Right lobe of liver (tissue), 6 donors: ENCODE data around the gene CCDC82. TPM values are rescaled to one million over a fixed set of nuclear protein-coding genes. Genes with fewer than 3 reads are reported as not detected.

Experiments
- ATAC-seq, 4 donors: fragments of 200-7000 bp; cut with Tn5 transposase; one replicate each; pipeline ENCODE4 v1.9.1; 2020; ENCODE audit warnings: mild to moderate bottlenecking in 4 of 4, moderate library complexity in 4 of 4
- DNase-seq, 3 donors: peaks; one replicate each; pipeline ENCODE4 v3.0.0-alpha.2; 2020
- H3K27ac ChIP-seq, 3 donors: fragments of 200-600 bp; one replicate each; pipeline ENCODE4 v1.8.0; 2022
- H3K27me3 ChIP-seq, 2 donors: fragments of 200-600 bp; one replicate each; pipeline ENCODE4 v1.8.0; 2022
- H3K36me3 ChIP-seq, 4 donors: fragments of 200-600 bp; sonication (generic) in 1 of 4; one replicate each; pipeline versions ENCODE4 v1.5.1 to v1.8.0; 2017 to 2022; ENCODE audit warnings: control low read depth in 1 of 4
- H3K4me1 ChIP-seq, 4 donors: fragments of 200-600 bp; sonication (generic) in 1 of 4; one replicate each; pipeline versions ENCODE4 v1.5.1 to v1.8.0; 2017 to 2022; ENCODE audit warnings: control low read depth in 1 of 4
- H3K4me3 ChIP-seq, 3 donors: fragments of 200-600 bp; one replicate each; pipeline ENCODE4 v1.8.0; 2022
- H3K9me3 ChIP-seq, 4 donors: fragments of 200-600 bp; sonication (generic) in 1 of 4; one replicate each; pipeline versions ENCODE4 v1.5.1 to v1.8.0; 2017 to 2022; ENCODE audit warnings: control low read depth in 1 of 4
- POLR2A ChIP-seq: fragments of 450-650 bp; IDR thresholded peaks from one replicate; pipeline ENCODE4 v1.6.1; 2017; ENCODE audit warnings: antibody characterized with exemption, mild to moderate bottlenecking
- WGBS: methylation state at CpG from one replicate; pipeline ENCODE4 v1.1.6; 2018; ENCODE audit warnings: low coverage, low lambda C conversion rate; ENCODE audit not compliant: insufficient coverage; ENCODE audit errors: missing lambda C conversion rate; 5-methylcytosine and 5-hydroxymethylcytosine counted together
- intact Hi-C, 2 donors: fragments of 100-400 bp; cut with DNase I; formaldehyde crosslinking; loops; one replicate each; pipeline versions ENCODE4 v1.11.2 to v1.14.1; 2022
- total RNA-seq, 6 experiments: library from RNA; depleted of rRNA in 2 of 6; stranded (reverse); fragments of >200 nt in 2 of 6; fragmentation: NEBNext Ultra II Directional in 3 of 6; extraction: Animal tissue kit (Norgen Biotek cat#: 25700) in 3 of 6; gene quantifications; one replicate each; pipeline versions ENCODE4 v1.1.0 to v1.2.4, GENCODE V29; 2016 to 2023
- TF ChIP-seq, protein P1 (sequence below), 4 donors: fragments of 200-600 bp in 3 of 4; fragments of 450-650 bp in 1 of 4; IDR thresholded peaks; one replicate each; pipeline versions ENCODE4 v1.5.1 to v1.8.0; 2016 to 2022; ENCODE audit warnings: antibody characterized with exemption in 4 of 4, mild to moderate bottlenecking in 2 of 4
- donor health status: DM: no; HTN: yes; CAD: no.
- donor health status: DM: no; HTN: no; CAD: no.
- donor health status: DM: no; HTN: no; CAD: no.
- donor health status: DM: no; HTN: yes; CAD: no.
- donor health status: DM: no; HTN: yes; CAD: no.

Gene CCDC82
- total RNA-seq, 6 experiments from 2014 or later: 8.2 to 12.0 (median 9.6) TPM

DNA sequence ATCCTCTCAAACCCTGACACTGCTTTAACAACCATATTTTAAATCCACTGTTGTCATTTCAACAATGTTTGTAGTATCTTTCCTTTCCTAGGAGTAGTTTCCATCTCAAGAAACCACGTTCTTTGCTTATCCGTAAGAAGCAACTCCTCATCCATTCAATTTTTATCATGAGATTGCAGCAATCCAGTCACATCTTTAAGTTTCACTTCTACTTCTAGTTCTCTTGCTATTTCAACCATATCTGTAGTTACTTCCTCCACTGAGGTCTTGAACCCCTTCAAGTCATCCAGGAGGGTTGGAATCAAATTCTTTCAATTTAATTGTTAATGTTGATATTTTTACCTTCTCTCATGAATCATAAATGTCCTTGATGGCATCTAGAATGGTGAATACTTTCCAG lies 22.4 kb downstream of the CCDC82 start:
- Histone ChIP-seq H3K27ac (no peak overlapping the region), H3K4me1 (no peaks in the 10 kb centered on the region), H3K4me3 (no peak overlapping the region), H3K27me3 (no peaks in the 10 kb centered on the region), H3K36me3 (peaks cover 0 to 7% (median 0%) of the 10 kb centered on the region in 4 donors), H3K9me3 (peaks cover 0 to 7% (median 0%) of the 10 kb centered on the region in 4 donors)
- no peak for ATAC-seq
- 79% methylated on average over 2 of the region's 2 CpGs for WGBS
- DNase-seq: no peak
- intact Hi-C loops: no loop called here
- TF ChIP-seq, protein P1, sequence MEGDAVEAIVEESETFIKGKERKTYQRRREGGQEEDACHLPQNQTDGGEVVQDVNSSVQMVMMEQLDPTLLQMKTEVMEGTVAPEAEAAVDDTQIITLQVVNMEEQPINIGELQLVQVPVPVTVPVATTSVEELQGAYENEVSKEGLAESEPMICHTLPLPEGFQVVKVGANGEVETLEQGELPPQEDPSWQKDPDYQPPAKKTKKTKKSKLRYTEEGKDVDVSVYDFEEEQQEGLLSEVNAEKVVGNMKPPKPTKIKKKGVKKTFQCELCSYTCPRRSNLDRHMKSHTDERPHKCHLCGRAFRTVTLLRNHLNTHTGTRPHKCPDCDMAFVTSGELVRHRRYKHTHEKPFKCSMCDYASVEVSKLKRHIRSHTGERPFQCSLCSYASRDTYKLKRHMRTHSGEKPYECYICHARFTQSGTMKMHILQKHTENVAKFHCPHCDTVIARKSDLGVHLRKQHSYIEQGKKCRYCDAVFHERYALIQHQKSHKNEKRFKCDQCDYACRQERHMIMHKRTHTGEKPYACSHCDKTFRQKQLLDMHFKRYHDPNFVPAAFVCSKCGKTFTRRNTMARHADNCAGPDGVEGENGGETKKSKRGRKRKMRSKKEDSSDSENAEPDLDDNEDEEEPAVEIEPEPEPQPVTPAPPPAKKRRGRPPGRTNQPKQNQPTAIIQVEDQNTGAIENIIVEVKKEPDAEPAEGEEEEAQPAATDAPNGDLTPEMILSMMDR (IDR thresholded peaks at IDR 0.05): no peak
- TF ChIP-seq POLR2A: no peak

DNA sequence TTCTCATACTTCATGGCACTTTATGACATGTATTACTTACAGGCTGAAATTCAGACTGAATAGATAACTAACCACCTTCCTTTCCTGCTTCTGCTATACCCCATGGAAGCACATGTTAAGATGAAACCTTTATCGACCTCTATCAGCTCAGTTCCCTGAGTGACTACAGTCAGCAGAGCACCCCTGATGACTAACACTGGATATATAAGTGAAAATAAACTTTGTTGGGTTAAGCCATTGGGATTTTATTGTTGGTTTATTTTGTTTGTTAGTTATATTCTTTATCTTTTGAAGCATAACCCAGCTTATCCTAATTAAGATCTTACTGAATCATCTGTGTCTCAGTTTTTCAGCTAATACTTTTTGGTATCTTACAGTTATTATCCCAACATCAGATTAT lies 23.7 kb downstream of the CCDC82 start:
- Histone ChIP-seq H3K9me3 (peaks cover 0 to 7% (median 0%) of the 10 kb centered on the region in 4 donors), H3K36me3 (peaks cover 0 to 7% (median 0%) of the 10 kb centered on the region in 4 donors), H3K4me3 (no peak overlapping the region), H3K27me3 (no peaks in the 10 kb centered on the region), H3K4me1 (no peaks in the 10 kb centered on the region), H3K27ac (no peak overlapping the region)
- intact Hi-C loops: no loop called here
- WGBS: 100% methylated on average over 1 of the region's 1 CpG
- TF ChIP-seq, protein P1 (IDR thresholded peaks at IDR 0.05): no peak
- no peak for TF ChIP-seq POLR2A
- no peak for ATAC-seq
- DNase-seq: no peak

GRCh38 chr11:96365493-96365892 lies 24.2 kb downstream of the CCDC82 start:
- H3K27me3 ChIP-seq: no peaks in the 10 kb centered on the region
- no peak overlapping the region for H3K4me3 ChIP-seq
- intact Hi-C loops: no loop called here
- TF ChIP-seq, protein P1 (IDR thresholded peaks at IDR 0.05): no peak
- TF ChIP-seq POLR2A: no peak
- WGBS: 63% methylated on average over 1 of the region's 1 CpG
- H3K9me3 ChIP-seq: peaks cover 0 to 7% (median 0%) of the 10 kb centered on the region in 4 donors
- DNase-seq (no peak), ATAC-seq (no peak)
- no peaks in the 10 kb centered on the region for H3K4me1 ChIP-seq
- no peak overlapping the region for H3K27ac ChIP-seq
- H3K36me3 ChIP-seq: peaks cover 0 to 7% (median 0%) of the 10 kb centered on the region in 4 donors

GRCh38 chr11:96361778-96362177 lies 27.9 kb downstream of the CCDC82 start:
- no peaks in the 10 kb centered on the region for H3K27me3 ChIP-seq
- ATAC-seq: no peak
- H3K4me3 ChIP-seq: no peak overlapping the region
- H3K27ac ChIP-seq: no peak overlapping the region
- H3K9me3 ChIP-seq: no peaks in the 10 kb centered on the region
- TF ChIP-seq POLR2A: no peak
- TF ChIP-seq, protein P1 (IDR thresholded peaks at IDR 0.05): no peak
- intact Hi-C loops: no loop called here
- 89% methylated on average over 2 of the region's 2 CpGs for WGBS
- no peaks in the 10 kb centered on the region for H3K4me1 ChIP-seq
- peaks cover 0 to 25% (median 0%) of the 10 kb centered on the region in 4 donors for H3K36me3 ChIP-seq
- DNase-seq: no peak

DNA sequence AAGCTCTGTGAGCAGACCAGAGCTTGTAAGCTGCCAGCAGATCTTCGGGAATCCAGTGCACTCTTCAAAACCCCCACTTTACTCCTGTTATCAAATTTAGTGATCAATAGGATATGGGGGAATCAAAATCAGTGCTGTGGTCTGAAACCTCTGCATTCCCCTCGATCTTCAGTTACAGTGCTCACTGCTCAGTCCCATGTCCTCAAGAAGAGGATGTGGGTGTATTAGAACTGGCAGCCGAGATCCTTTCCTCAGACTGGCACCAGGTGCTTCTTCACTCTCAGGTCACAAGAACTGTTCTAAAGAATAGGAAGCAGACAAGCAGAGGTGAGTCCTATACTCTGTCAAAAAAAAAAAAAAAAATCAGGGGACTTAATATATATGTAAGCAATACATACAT lies 31.4 kb downstream of the CCDC82 start:
- no peak for TF ChIP-seq POLR2A
- TF ChIP-seq, protein P1 (IDR thresholded peaks at IDR 0.05): no peak
- H3K27ac ChIP-seq: no peak overlapping the region
- no peak overlapping the region for H3K4me3 ChIP-seq
- H3K27me3 ChIP-seq: no peaks in the 10 kb centered on the region
- no peaks in the 10 kb centered on the region for H3K4me1 ChIP-seq
- DNase-seq: no peak
- no peak for ATAC-seq
- H3K9me3 ChIP-seq: no peaks in the 10 kb centered on the region
- 96% methylated on average over 3 of the region's 3 CpGs for WGBS
- intact Hi-C loops: no loop called here
- H3K36me3 ChIP-seq: peaks cover 0 to 26% (median 0%) of the 10 kb centered on the region in 4 donors
